GM12874 (cell line): ENCODE data around the gene CEPT1.

Experiments
- CTCF ChIP-seq: IDR thresholded peaks from 2 replicates; pipeline ENCODE4 v1.5.1; 2011; ENCODE audit warnings: low read depth, mild to moderate bottlenecking, control low read depth, low read length, moderate library complexity; ENCODE audit not compliant: insufficient read depth

The CEPT1 gene

GRCh38 chr1:111223126-111223685 lies 83.2 kb downstream of the CEPT1 start:
- TF ChIP-seq CTCF, result no peak

GRCh38 chr1:111225091-111225490 lies 85.1 kb downstream of the CEPT1 start:
- no peak for TF ChIP-seq CTCF

GRCh38 chr1:111225717-111226400 lies 85.8 kb downstream of the CEPT1 start:
- TF ChIP-seq CTCF, result no peak

- no peak for TF ChIP-seq CTCF
Measured at GRCh38 chr1:111227434-111227833, 87.4 kb downstream of the CEPT1 start, which contains the start of gene CHI3L2. Gene CHI3L2, plus strand, starts transcription at chr1:111227713. Its CDS starts 17 bp downstream, at chr1:111227730.

- no peak for TF ChIP-seq CTCF
Measured at GRCh38 chr1:111227851-111228747, 88.1 kb downstream of the CEPT1 start.

- no peak for TF ChIP-seq CTCF
Measured at GRCh38 chr1:111228748-111229126, 88.7 kb downstream of the CEPT1 start.

- no peak for TF ChIP-seq CTCF
Measured at GRCh38 chr1:111232134-111232533, 92.1 kb downstream of the CEPT1 start.
